HG02852 (cell line): ENCODE results near the gene TUBA3D.
"Not testable (repeated sequence)": the region's sequence is repeated elsewhere in the genome, so short reads cannot be mapped to it uniquely, and the experiment has no call there.

Source experiments
- ATAC-seq: cut with Tn5 transposase; IDR thresholded peaks from one replicate; pipeline ENCODE4 v1.9.1; 2021; ENCODE audit warnings: mild to moderate bottlenecking, moderate library complexity; ENCODE audit not compliant: unreplicated experiment

Gene TUBA3D

GRCh38 chr2:131511969-131512870 lies 36.3 kb downstream of the TUBA3D start:
- ATAC-seq = not testable (repeated sequence)

GRCh38 chr2:131514408-131515166 lies 38.7 kb downstream of the TUBA3D start:
- ATAC-seq = peak; percentile 74

- not testable (repeated sequence) for ATAC-seq
These were observed 39.3 kb downstream of the TUBA3D start for GRCh38 chr2:131515235-131515634.

- ATAC-seq = no peak
These were observed 40.1 kb downstream of the TUBA3D start for GRCh38 chr2:131516011-131516410.

- ATAC-seq = not testable (repeated sequence)
These were observed 40.7 kb downstream of the TUBA3D start for GRCh38 chr2:131516621-131517020.

- ATAC-seq = no peak
These were observed 41.4 kb downstream of the TUBA3D start for GRCh38 chr2:131517106-131517831.

- not testable (repeated sequence) for ATAC-seq
These were observed 41.9 kb downstream of the TUBA3D start for GRCh38 chr2:131517856-131518255.

GRCh38 chr2:131518531-131518930 lies 42.6 kb downstream of the TUBA3D start:
- ATAC-seq = not testable (repeated sequence)

- no peak for ATAC-seq
These were observed 43.5 kb downstream of the TUBA3D start for GRCh38 chr2:131519466-131519865.

GRCh38 chr2:131519871-131520470 lies 44.1 kb downstream of the TUBA3D start:
- ATAC-seq = not testable (repeated sequence)

- ATAC-seq = no peak
These were observed 44.6 kb downstream of the TUBA3D start for GRCh38 chr2:131520526-131520925.

- ATAC-seq = not testable (repeated sequence)
These were observed 45.6 kb downstream of the TUBA3D start for GRCh38 chr2:131521524-131521923.

- ATAC-seq = no peak
These were observed 46.3 kb downstream of the TUBA3D start for GRCh38 chr2:131521961-131522781.

- not testable (repeated sequence) for ATAC-seq
These were observed 49.3 kb downstream of the TUBA3D start for GRCh38 chr2:131525256-131525655.

GRCh38 chr2:131527131-131528001 lies 51.4 kb downstream of the TUBA3D start, which contains the start of gene CCDC74A:
Gene CCDC74A, plus strand, starts transcription at chr2:131527888. Its CDS starts 83 bp downstream, at chr2:131527971.
- ATAC-seq = peak; percentile 81

GRCh38 chr2:131528981-131529863 lies 53.3 kb downstream of the TUBA3D start:
- peak; percentile 65 for ATAC-seq

GRCh38 chr2:131529864-131530445 lies 54.0 kb downstream of the TUBA3D start:
- ATAC-seq = not testable (repeated sequence)
